Caco-2 (cell line): ENCODE data around the gene TSPAN1. TPM values are rescaled to one million over a fixed set of nuclear protein-coding genes. Genes with fewer than 3 reads are reported as not detected.

Experiments
- BruUV-seq: library from RNA; stranded (reverse); fragments of 400-500 nt; replicated peaks from 2 replicates; lab custom pipeline; 2021; lab: Mats Ljungman, UMichigan
- CTCF ChIA-PET: fragments of 300-600 bp; sonication (Branson Sonifier 250); formaldehyde crosslinking; loops from one replicate; lab custom pipeline; 2022; ENCODE audit warnings: antibody characterized with exemption; lab: Charles Lee
- POLR2A ChIA-PET: fragments of 300-600 bp; sonication (Branson Sonifier 250); formaldehyde crosslinking; loops from one replicate; lab custom pipeline; 2022; ENCODE audit warnings: antibody characterized with exemption; lab: Charles Lee
- DNase-seq, 2 experiments: peaks; one replicate each; pipeline versions ENCODE4 v3.0.0 to v3.0.0-alpha.2; 2020 to 2022
- H3K27me3 ChIP-seq: replicated peaks from 2 replicates; pipeline ENCODE4 v1.6.0; 2011; ENCODE audit warnings: low read length; ENCODE audit not compliant: control insufficient read depth, insufficient read depth
- H3K36me3 ChIP-seq: 2 replicates; pipeline ENCODE4 v1.5.1; 2011; ENCODE audit warnings: low read length; ENCODE audit not compliant: control insufficient read depth, insufficient read depth
- H3K4me1 ChIP-seq: fragments of 250-450 bp; sonication (Bioruptor Pico); 2 replicates; pipeline ENCODE4 v1.5.1; 2020; ENCODE audit warnings: mild to moderate bottlenecking
- H3K4me3 ChIP-seq: 2 replicates; pipeline ENCODE4 v1.5.1; 2011; ENCODE audit warnings: low read depth, mild to moderate bottlenecking, control low read depth, low read length
- H3K9me3 ChIP-seq: fragments of 250-450 bp; sonication (Bioruptor Pico); 2 replicates; pipeline ENCODE4 v1.5.1; 2020; ENCODE audit warnings: mild to moderate bottlenecking, moderate library complexity
- H3K27ac Mint-ChIP-seq: one replicate; pipeline ENCODE4 v1.8.0; 2022; ENCODE audit warnings: mixed read lengths; ENCODE audit not compliant: unreplicated experiment
- H3K27me3 Mint-ChIP-seq: one replicate; pipeline ENCODE4 v1.8.0; 2022; ENCODE audit warnings: mixed read lengths; ENCODE audit not compliant: insufficient read depth, unreplicated experiment
- H3K36me3 Mint-ChIP-seq: one replicate; pipeline ENCODE4 v1.8.0; 2022; ENCODE audit warnings: mild to moderate bottlenecking, mixed read lengths; ENCODE audit not compliant: insufficient read depth, unreplicated experiment
- H3K4me1 Mint-ChIP-seq: one replicate; pipeline ENCODE4 v1.8.0; 2022; ENCODE audit warnings: low read depth, mixed read lengths; ENCODE audit not compliant: unreplicated experiment
- H3K4me3 Mint-ChIP-seq: one replicate; pipeline ENCODE4 v1.8.0; 2022; ENCODE audit warnings: mild to moderate bottlenecking, moderate library complexity, mixed read lengths; ENCODE audit not compliant: unreplicated experiment
- H3K9me3 Mint-ChIP-seq: one replicate; pipeline ENCODE4 v1.8.0; 2022; ENCODE audit warnings: mixed read lengths; ENCODE audit not compliant: unreplicated experiment
- intact Hi-C: fragments of 100-400 bp; cut with micrococcal nuclease; formaldehyde crosslinking; loops from one replicate; pipeline ENCODE4 v1.10.0; 2022; ENCODE audit not compliant: unreplicated experiment
- total RNA-seq: library from RNA; stranded (reverse); gene quantifications from 2 replicates; pipeline ENCODE4 v1.2.3, GENCODE V29; 2022
- TF ChIP-seq, protein P1 (sequence below), 2 experiments: fragments of 200-600 bp in 1 of 2; IDR thresholded peaks; 1 replicate in 1 of 2; 2 replicates in 1 of 2; pipeline versions ENCODE4 v1.5.1 to v1.8.0; 2011 to 2022; ENCODE audit warnings: antibody characterized with exemption in 1 of 2, control low read depth in 1 of 2, inconsistent platforms in 1 of 2, low read depth in 1 of 2, low read length in 1 of 2, mild to moderate bottlenecking in 1 of 2, moderate library complexity in 1 of 2; ENCODE audit not compliant: insufficient read depth in 1 of 2, severe bottlenecking in 1 of 2, unreplicated experiment in 1 of 2

TSPAN1 gene
- total RNA-seq, 1 experiment from 2014 or later = 0.34 TPM

DNA sequence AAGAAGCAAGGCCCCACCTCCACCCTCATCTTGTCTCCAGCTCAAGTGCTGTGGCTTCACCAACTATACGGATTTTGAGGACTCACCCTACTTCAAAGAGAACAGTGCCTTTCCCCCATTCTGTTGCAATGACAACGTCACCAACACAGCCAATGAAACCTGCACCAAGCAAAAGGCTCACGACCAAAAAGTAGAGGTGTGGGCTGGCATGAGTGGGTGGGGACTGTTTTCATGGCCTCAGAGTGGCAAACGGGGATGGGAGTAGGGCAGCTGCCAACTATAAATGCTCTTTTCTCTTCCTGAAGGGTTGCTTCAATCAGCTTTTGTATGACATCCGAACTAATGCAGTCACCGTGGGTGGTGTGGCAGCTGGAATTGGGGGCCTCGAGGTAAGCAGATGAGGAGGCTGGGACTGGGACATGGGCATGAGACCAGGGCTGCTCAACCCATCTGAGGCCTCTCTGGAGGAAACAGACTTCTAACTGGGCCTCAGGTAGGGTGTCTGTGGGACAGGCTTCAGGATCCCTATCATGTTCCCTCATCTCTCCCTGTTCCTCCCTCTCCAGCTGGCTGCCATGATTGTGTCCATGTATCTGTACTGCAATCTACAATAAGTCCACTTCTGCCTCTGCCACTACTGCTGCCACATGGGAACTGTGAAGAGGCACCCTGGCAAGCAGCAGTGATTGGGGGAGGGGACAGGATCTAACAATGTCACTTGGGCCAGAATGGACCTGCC lies 10.2 kb downstream of the TSPAN1 start:
- Histone ChIP-seq H3K4me1 (peaks cover 10% of the 10 kb centered on the region), H3K36me3 (no peaks in the 10 kb centered on the region), H3K27me3 (no peaks in the 10 kb centered on the region), H3K9me3 (no peaks in the 10 kb centered on the region), H3K4me3 (no peak overlapping the region)
- Mint-ChIP-seq H3K36me3 (peaks cover 15% of the 10 kb centered on the region), H3K27ac (no peak overlapping the region), H3K4me3 (no peak overlapping the region), H3K9me3 (no peaks in the 10 kb centered on the region), H3K4me1 (no peaks in the 10 kb centered on the region), H3K27me3 (no peaks in the 10 kb centered on the region)
- ChIA-PET CTCF (no interaction called here), POLR2A (no interaction called here)
- intact Hi-C loops = no loop called here
- TF ChIP-seq, protein P1, sequence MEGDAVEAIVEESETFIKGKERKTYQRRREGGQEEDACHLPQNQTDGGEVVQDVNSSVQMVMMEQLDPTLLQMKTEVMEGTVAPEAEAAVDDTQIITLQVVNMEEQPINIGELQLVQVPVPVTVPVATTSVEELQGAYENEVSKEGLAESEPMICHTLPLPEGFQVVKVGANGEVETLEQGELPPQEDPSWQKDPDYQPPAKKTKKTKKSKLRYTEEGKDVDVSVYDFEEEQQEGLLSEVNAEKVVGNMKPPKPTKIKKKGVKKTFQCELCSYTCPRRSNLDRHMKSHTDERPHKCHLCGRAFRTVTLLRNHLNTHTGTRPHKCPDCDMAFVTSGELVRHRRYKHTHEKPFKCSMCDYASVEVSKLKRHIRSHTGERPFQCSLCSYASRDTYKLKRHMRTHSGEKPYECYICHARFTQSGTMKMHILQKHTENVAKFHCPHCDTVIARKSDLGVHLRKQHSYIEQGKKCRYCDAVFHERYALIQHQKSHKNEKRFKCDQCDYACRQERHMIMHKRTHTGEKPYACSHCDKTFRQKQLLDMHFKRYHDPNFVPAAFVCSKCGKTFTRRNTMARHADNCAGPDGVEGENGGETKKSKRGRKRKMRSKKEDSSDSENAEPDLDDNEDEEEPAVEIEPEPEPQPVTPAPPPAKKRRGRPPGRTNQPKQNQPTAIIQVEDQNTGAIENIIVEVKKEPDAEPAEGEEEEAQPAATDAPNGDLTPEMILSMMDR (IDR thresholded peaks at IDR 0.05; ENCODE audit: insufficient read depth in 1 of 2, low read depth in 1 of 2, low read length in 1 of 2, severe bottlenecking in 1 of 2, unreplicated experiment in 1 of 2) = no peak
- BruUV-seq = no TSS peak
- DNase-seq = no peak

DNA sequence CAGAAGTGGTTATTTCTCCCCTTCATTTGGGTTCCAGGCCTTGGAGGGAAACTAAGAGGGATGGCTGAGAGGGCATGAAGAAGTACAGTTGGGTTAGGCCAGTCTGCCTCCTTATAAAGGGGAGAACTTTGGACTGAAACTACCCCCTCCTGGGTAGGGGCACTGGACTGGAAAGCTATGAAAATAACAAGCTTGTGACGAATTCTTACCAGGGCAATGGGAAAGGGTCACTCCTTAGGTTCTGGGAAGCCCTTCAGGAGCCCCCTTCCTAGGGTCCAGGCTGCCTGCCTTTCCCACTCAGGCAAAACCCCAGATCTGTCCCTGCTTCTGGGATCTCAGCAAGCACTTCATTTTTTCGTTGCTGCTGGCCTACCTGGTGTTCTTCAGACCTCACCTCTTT lies 11.2 kb downstream of the TSPAN1 start:
- no peaks in the 10 kb centered on the region for H3K4me1 Mint-ChIP-seq
- peaks cover 15% of the 10 kb centered on the region for H3K36me3 Mint-ChIP-seq
- no TSS peak for BruUV-seq

DNA sequence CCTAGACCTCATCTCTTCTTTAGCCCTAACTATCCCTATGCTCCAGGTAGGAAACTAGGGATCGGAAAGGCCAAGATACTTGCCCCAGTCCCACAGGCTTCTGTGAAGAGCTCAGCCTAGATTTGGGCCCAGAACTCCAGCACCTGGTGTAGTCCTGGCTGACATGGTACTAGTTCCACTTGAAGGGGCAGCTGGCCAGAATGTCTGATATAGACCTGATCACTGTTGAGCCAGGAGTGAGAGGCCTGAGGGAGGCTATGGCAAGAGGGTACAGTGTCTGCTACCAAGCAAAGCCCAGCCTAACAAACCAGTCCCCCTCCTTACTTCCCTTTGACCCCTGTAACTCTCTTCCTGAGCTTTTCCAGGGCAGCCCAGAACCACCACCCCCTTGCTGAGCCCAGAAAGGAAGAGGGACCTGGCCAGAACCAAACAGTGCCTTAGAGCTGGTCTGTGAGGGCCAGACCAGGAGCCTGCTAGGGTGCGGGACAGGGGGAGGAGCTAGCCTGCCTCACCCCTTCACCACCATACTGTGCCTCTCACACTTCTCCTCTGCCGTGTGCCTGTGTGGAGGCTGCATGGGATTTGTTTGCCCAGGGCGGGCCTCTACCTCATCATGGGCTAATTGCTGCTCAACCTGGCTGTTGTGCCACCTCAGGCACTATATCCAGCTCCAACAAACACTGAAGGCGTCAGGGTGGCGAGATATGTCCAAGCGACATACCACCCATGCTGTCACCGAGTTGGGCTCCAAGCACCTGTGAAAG lies 12.4 kb downstream of the TSPAN1 start:
- POLR2A ChIA-PET = no interaction called here
- Mint-ChIP-seq H3K27me3 (no peaks in the 10 kb centered on the region), H3K4me1 (no peaks in the 10 kb centered on the region), H3K27ac (no peak overlapping the region), H3K9me3 (no peaks in the 10 kb centered on the region), H3K36me3 (peaks cover 15% of the 10 kb centered on the region), H3K4me3 (no peak overlapping the region)
- no TSS peak for BruUV-seq
- no peak for DNase-seq
- Histone ChIP-seq H3K4me3 (no peak overlapping the region), H3K27me3 (no peaks in the 10 kb centered on the region), H3K36me3 (no peaks in the 10 kb centered on the region), H3K4me1 (peaks cover 10% of the 10 kb centered on the region), H3K9me3 (no peaks in the 10 kb centered on the region)
- CTCF ChIA-PET = no interaction called here
- intact Hi-C loops = no loop called here
- TF ChIP-seq, protein P1 (IDR thresholded peaks at IDR 0.05; ENCODE audit: insufficient read depth in 1 of 2, low read depth in 1 of 2, low read length in 1 of 2, severe bottlenecking in 1 of 2, unreplicated experiment in 1 of 2) = no peak

More for the DNA sequence above, 11.2 kb downstream of the TSPAN1 start:
- H3K36me3 ChIP-seq = no peaks in the 10 kb centered on the region
- no peaks in the 10 kb centered on the region for H3K27me3 ChIP-seq
- intact Hi-C loops = no loop called here
- no peak overlapping the region for H3K27ac Mint-ChIP-seq
- ChIA-PET POLR2A (interaction anchor here (0.7 kb wide), 1 partner anchor 16 kb away, joined by 4 read pairs; no protein-coding TSS in a partner anchor), CTCF (no interaction called here)
- no peaks in the 10 kb centered on the region for H3K9me3 ChIP-seq
- H3K4me3 Mint-ChIP-seq = no peak overlapping the region
- H3K9me3 Mint-ChIP-seq = no peaks in the 10 kb centered on the region
- no peaks in the 10 kb centered on the region for H3K27me3 Mint-ChIP-seq
- peaks cover 10% of the 10 kb centered on the region for H3K4me1 ChIP-seq
- TF ChIP-seq, protein P1 (IDR thresholded peaks at IDR 0.05; ENCODE audit: insufficient read depth in 1 of 2, low read depth in 1 of 2, low read length in 1 of 2, severe bottlenecking in 1 of 2, unreplicated experiment in 1 of 2) = no peak
- DNase-seq = no peak
- H3K4me3 ChIP-seq = no peak overlapping the region
